HG03025 (cell line): ENCODE results near the gene NPAS3.

Experiments
- ATAC-seq: cut with Tn5 transposase; IDR thresholded peaks from one replicate; pipeline ENCODE4 v1.9.1; 2021; ENCODE audit warnings: mild to moderate bottlenecking, moderate library complexity; ENCODE audit not compliant: unreplicated experiment, low FRiP score

Gene NPAS3

GRCh38 chr14:33590891-33591630 is 652.4 kb downstream of the NPAS3 start:
- ATAC-seq: no peak

- ATAC-seq: no peak
Measured at GRCh38 chr14:33592297-33592696, 653.6 kb downstream of the NPAS3 start.

GRCh38 chr14:33596211-33597080 is 657.8 kb downstream of the NPAS3 start:
- no peak for ATAC-seq

- no peak for ATAC-seq
Measured at GRCh38 chr14:33598582-33598981, 659.9 kb downstream of the NPAS3 start.

GRCh38 chr14:33602396-33602795 is 663.7 kb downstream of the NPAS3 start:
- ATAC-seq: no peak

- ATAC-seq: no peak
Measured at GRCh38 chr14:33606591-33606990, 667.9 kb downstream of the NPAS3 start.

- no peak for ATAC-seq
Measured at GRCh38 chr14:33609582-33609981, 670.9 kb downstream of the NPAS3 start.

GRCh38 chr14:33610121-33610520 is 671.4 kb downstream of the NPAS3 start:
- no peak for ATAC-seq

GRCh38 chr14:33611405-33612196 is 672.9 kb downstream of the NPAS3 start:
- ATAC-seq: no peak

GRCh38 chr14:33612197-33612505 is 673.5 kb downstream of the NPAS3 start:
- no peak for ATAC-seq

- no peak for ATAC-seq
Measured at GRCh38 chr14:33617154-33617553, 678.5 kb downstream of the NPAS3 start.

- no peak for ATAC-seq
Measured at GRCh38 chr14:33618361-33619105, 679.9 kb downstream of the NPAS3 start.

- no peak for ATAC-seq
Measured at GRCh38 chr14:33622496-33622895, 683.8 kb downstream of the NPAS3 start.

- ATAC-seq: no peak
Measured at GRCh38 chr14:33629792-33630191, 691.1 kb downstream of the NPAS3 start.

GRCh38 chr14:33631021-33631420 is 692.3 kb downstream of the NPAS3 start:
- no peak for ATAC-seq

GRCh38 chr14:33631441-33631840 is 692.8 kb downstream of the NPAS3 start:
- no peak for ATAC-seq

- no peak for ATAC-seq
Measured at GRCh38 chr14:33634631-33635030, 696.0 kb downstream of the NPAS3 start.

GRCh38 chr14:33636716-33637115 is 698.0 kb downstream of the NPAS3 start:
- ATAC-seq: no peak

- ATAC-seq: no peak
Measured at GRCh38 chr14:33642080-33642479, 703.4 kb downstream of the NPAS3 start.

GRCh38 chr14:33642691-33643244 is 704.1 kb downstream of the NPAS3 start:
- no peak for ATAC-seq
